Activated CD4-positive, CD25-positive, alpha-beta regulatory T cell treated with anti-CD3 and anti-CD28 coated beads, Interleukin-2, amount 50 U/mL, for 16 hours (primary cell): ENCODE measurements around the gene ANKRD65.
"Not testable (repeated sequence)": the region's sequence is repeated elsewhere in the genome, so short reads cannot be mapped to it uniquely, and the experiment has no call there.

Experiments
- DNase-seq: peaks from one replicate; pipeline ENCODE4 v3.0.0-alpha.2; 2020; ENCODE audit warnings: low read depth, low spot score

Gene ANKRD65

DNA sequence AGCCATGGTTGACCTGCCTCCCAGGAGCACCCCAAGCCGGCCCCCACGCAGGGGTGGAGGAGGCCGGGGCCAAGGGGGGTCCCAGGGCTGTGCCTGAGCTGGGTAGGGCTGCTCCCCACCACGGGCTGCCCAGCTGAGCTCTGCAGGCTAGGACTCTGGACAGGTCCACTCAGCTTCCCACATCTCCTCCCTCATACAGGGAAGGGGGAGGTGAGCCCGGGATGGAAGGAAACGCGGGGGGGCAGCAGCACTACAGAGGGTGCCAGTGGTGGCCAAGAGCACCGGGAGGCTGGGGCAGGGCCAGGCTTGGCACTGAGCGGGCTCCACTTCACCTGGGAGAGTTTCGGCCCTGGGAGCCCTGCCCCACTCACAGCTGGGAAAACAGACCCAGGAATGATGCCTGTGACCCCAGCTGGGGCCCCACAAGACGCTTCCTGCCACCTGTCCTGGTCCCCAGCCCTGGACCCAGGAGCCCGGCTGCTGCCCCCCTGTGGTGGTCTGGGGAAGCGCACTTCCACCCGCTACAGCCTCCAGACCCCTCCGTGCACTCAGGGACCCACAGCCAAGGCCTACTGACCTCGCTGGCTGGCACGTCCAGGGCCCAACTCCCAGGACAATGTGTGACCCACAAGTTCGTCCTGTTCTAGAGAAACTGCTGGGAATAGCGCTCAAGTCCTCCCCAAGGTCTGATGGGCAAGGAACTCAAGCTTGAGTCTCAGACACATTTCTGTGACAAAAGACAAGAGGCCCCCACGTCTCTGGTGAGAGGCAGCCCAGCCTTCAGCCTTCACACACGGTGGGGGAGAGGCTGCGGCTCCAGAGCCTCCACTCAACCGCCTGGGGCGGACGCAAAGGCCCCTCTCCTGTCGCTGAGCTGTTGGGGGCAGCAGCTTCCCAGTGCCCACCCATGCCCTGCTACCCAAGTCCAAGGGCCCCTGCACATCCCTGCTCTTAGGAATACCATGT, 49.0 kb downstream of the ANKRD65 start:
- DNase-seq = peak; percentile 58

DNA sequence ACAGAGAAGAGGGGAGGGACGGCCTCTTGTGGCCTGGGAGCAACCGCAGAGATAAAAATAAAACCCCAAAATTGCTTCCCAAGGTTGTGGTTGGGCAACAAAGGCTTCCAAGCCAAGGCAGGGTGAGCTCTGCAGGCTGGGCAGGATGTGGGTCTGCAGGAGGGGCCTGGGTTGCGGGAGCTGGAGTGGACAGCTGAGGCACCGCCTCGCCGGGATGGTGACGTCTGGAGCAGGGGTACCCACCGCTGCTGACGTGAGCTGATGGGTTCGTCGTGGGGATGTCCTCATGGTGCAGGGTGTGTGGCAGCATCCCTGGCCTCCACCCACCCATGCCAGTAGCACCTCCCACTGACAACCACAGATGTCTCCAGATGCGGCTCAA, 49.7 kb downstream of the ANKRD65 start:
- DNase-seq = no peak

GRCh38 chr1:1370771-1371300, 50.2 kb downstream of the ANKRD65 start:
- no peak for DNase-seq

- not testable (repeated sequence) for DNase-seq
Measured at GRCh38 chr1:1370094-1370493, 51.0 kb downstream of the ANKRD65 start.
